Astrocyte (in vitro differentiated cells and primary cell): ENCODE data around the gene ELFN2. TPM values are rescaled to one million over a fixed set of nuclear protein-coding genes. Genes with fewer than 3 reads are reported as not detected.
A peak's percentile ranks its signal among the peaks of the same experiment; 100 is the strongest.

Source experiments
- DNase-seq: peaks from one replicate; pipeline ENCODE4 v3.0.0-alpha.2; 2010; ENCODE audit warnings: low read depth
- FAIRE-seq: peaks from 2 replicates; lab custom pipeline; 2011; peaks lifted over from hg19 to GRCh38; lab: Jason Lieb, UNC
- H2AFZ ChIP-seq: 2 replicates; pipeline ENCODE4 v1.6.0; 2012; ENCODE audit warnings: low read depth, low read length, inconsistent platforms
- H3K27ac ChIP-seq: 2 replicates; pipeline ENCODE4 v1.5.1; 2011; ENCODE audit warnings: low read depth, low read length, inconsistent platforms
- H3K27me3 ChIP-seq: 2 replicates; pipeline ENCODE4 v1.6.0; 2011; ENCODE audit warnings: low read length, inconsistent platforms; ENCODE audit not compliant: insufficient read depth
- H3K36me3 ChIP-seq: 2 replicates; pipeline ENCODE4 v1.5.1; 2011; ENCODE audit warnings: low read length, inconsistent platforms; ENCODE audit not compliant: insufficient read depth
- H3K4me1 ChIP-seq: 2 replicates; pipeline ENCODE4 v1.5.1; 2011; ENCODE audit warnings: low read length, inconsistent platforms; ENCODE audit not compliant: insufficient read depth
- H3K4me2 ChIP-seq: 2 replicates; pipeline ENCODE4 v1.6.0; 2012; ENCODE audit warnings: low read length, inconsistent platforms
- H3K4me3 ChIP-seq: 2 replicates; pipeline ENCODE4 v1.5.1; 2011; ENCODE audit warnings: low read depth, mild to moderate bottlenecking, low read length, inconsistent platforms; ENCODE audit not compliant: insufficient read depth
- H3K79me2 ChIP-seq: 2 replicates; pipeline ENCODE4 v1.6.0; 2012; ENCODE audit warnings: mild to moderate bottlenecking, low read length, inconsistent platforms; ENCODE audit not compliant: insufficient read depth
- H3K9ac ChIP-seq: 2 replicates; pipeline ENCODE4 v1.6.0; 2012; ENCODE audit warnings: mild to moderate bottlenecking, low read length, inconsistent platforms
- H3K9me3 ChIP-seq: 2 replicates; pipeline ENCODE4 v1.5.1; 2012; ENCODE audit warnings: low read depth, mild to moderate bottlenecking, low read length, inconsistent platforms; ENCODE audit not compliant: insufficient read depth
- H4K20me1 ChIP-seq: 2 replicates; pipeline ENCODE4 v1.6.0; 2012; ENCODE audit warnings: low read length, inconsistent platforms; ENCODE audit not compliant: insufficient read depth
- H3K27ac Mint-ChIP-seq: one replicate; pipeline ENCODE4 v1.8.0; 2021; ENCODE audit warnings: mild to moderate bottlenecking, mixed read lengths; ENCODE audit not compliant: unreplicated experiment
- H3K27me3 Mint-ChIP-seq: one replicate; pipeline ENCODE4 v1.8.0; 2021; ENCODE audit warnings: low read depth, mixed read lengths; ENCODE audit not compliant: unreplicated experiment
- H3K36me3 Mint-ChIP-seq: one replicate; pipeline ENCODE4 v1.8.0; 2021; ENCODE audit warnings: low read depth, mixed read lengths; ENCODE audit not compliant: unreplicated experiment
- H3K4me1 Mint-ChIP-seq: one replicate; pipeline ENCODE4 v1.8.0; 2021; ENCODE audit warnings: low read depth, mixed read lengths; ENCODE audit not compliant: unreplicated experiment
- H3K4me3 Mint-ChIP-seq: one replicate; pipeline ENCODE4 v1.8.0; 2021; ENCODE audit warnings: mild to moderate bottlenecking, moderate library complexity, mixed read lengths; ENCODE audit not compliant: unreplicated experiment
- H3K9me3 Mint-ChIP-seq: one replicate; pipeline ENCODE4 v1.8.0; 2021; ENCODE audit warnings: mild to moderate bottlenecking, mixed read lengths; ENCODE audit not compliant: unreplicated experiment
- EZH2 ChIP-seq: IDR thresholded peaks from 2 replicates; pipeline ENCODE4 v1.6.1; 2012; ENCODE audit warnings: mild to moderate bottlenecking, low read length, inconsistent platforms; ENCODE audit not compliant: insufficient read depth
- total RNA-seq: library from RNA; stranded (reverse); gene quantifications from 2 replicates; pipeline ENCODE4 v1.2.1, GENCODE V29; 2021
- TF ChIP-seq, protein P1 (sequence below): IDR thresholded peaks from 2 replicates; pipeline ENCODE4 v1.5.1; 2011; ENCODE audit warnings: low read depth, mild to moderate bottlenecking, inconsistent platforms, low read length, moderate library complexity; ENCODE audit not compliant: insufficient read depth

Gene ELFN2
- total RNA-seq, 1 donor from 2014 or later, result 2.8 TPM

DNA sequence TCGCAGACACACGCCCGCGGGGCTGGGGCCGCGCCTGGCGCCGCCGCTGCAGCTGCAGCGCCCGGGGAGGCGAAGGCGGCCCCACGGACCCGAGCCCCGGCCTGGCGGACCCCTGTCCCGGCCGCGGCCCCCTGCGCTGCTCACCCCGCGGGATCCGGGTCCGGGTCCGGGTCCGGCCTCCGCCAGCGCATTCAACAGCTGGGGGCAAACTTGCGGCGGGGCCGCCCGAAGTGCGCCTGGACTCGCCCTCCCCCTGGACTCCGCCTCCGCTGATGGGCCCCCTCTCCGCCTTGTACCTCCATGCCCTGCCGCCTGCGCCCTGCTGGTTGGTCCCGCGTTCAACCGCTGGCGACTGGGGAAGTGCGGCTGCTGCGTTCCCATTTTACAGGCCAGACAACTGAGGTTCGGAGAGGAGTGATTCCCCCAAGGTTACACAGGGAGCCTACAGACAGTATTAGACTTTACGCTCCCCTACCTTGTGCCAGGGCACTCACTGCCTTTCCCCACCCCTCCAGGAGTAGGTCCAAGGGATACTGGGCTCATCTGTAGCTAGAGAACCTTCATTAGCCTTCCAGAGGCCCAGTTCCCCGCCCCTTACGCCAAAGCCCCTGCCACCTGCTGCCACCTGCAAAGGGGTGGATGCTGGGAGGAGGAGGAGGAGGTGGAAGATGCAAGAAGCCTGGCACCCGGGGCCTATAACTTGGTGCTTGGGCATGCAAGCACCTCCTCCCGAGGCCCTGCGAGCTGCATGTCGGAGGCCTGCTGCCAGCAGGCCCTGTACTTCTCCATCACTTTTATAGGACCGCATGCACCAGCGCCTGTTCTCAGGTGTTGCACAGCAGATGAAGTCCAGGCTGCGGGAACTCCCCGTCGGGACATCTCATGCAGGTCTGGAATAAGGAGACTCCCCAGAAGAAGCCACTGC is 694 bp upstream of the ELFN2 start:
- Mint-ChIP-seq H3K27ac (no peak overlapping the region), H3K4me1 (peaks cover 22% of the 10 kb centered on the region), H3K9me3 (peaks cover 10% of the 10 kb centered on the region), H3K36me3 (no peaks in the 10 kb centered on the region), H3K27me3 (peaks cover 44% of the 10 kb centered on the region), H3K4me3 (peak overlapping the region; percentile 60)
- Histone ChIP-seq H3K4me3 (peak overlapping the region; percentile 54), H3K4me1 (peaks cover 30% of the 10 kb centered on the region), H3K79me2 (no peaks in the 10 kb centered on the region), H3K27me3 (peaks cover 8% of the 10 kb centered on the region), H2AFZ (peak overlapping the region; percentile 53), H3K36me3 (no peaks in the 10 kb centered on the region), H3K4me2 (peak overlapping the region; percentile 87), H4K20me1 (peaks cover 4% of the 10 kb centered on the region), H3K9me3 (peaks cover 5% of the 10 kb centered on the region), H3K27ac (no peak overlapping the region), H3K9ac (peak overlapping the region; percentile 56)
- peak; percentile 35 for TF ChIP-seq EZH2
- TF ChIP-seq, protein P1, sequence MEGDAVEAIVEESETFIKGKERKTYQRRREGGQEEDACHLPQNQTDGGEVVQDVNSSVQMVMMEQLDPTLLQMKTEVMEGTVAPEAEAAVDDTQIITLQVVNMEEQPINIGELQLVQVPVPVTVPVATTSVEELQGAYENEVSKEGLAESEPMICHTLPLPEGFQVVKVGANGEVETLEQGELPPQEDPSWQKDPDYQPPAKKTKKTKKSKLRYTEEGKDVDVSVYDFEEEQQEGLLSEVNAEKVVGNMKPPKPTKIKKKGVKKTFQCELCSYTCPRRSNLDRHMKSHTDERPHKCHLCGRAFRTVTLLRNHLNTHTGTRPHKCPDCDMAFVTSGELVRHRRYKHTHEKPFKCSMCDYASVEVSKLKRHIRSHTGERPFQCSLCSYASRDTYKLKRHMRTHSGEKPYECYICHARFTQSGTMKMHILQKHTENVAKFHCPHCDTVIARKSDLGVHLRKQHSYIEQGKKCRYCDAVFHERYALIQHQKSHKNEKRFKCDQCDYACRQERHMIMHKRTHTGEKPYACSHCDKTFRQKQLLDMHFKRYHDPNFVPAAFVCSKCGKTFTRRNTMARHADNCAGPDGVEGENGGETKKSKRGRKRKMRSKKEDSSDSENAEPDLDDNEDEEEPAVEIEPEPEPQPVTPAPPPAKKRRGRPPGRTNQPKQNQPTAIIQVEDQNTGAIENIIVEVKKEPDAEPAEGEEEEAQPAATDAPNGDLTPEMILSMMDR, result no peak
- FAIRE-seq, result no peak
- no peak for DNase-seq

DNA sequence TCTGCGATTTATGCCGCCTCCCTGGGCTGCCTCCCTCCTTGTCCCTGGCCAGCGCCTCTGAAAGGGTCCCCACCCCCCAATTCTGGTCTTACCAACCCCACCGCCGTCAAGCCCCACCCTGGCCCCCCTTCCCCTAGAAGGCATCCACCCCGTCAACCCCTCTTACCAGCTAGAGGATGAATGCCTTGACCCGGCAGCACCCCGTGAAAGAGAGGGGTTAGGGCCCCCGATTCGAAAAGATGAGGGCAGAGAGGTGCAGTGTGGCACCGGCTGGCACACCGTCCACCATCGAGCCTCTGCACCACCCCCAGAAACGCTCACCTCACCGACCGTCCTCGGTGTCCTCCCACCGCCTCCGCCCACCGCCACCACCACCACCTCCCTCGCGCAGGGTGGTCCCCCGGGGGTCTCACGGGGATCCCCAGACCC is 559 bp downstream of the ELFN2 start:
- Histone ChIP-seq H2AFZ (peak overlapping the region; percentile 53), H3K9ac (peak overlapping the region; percentile 56), H3K79me2 (no peaks in the 10 kb centered on the region), H3K4me1 (peaks cover 25% of the 10 kb centered on the region), H3K4me2 (peak overlapping the region; percentile 87), H3K27ac (no peak overlapping the region), H3K4me3 (peak overlapping the region; percentile 54), H3K36me3 (no peaks in the 10 kb centered on the region), H4K20me1 (peaks cover 4% of the 10 kb centered on the region), H3K9me3 (no peaks in the 10 kb centered on the region), H3K27me3 (peaks cover 8% of the 10 kb centered on the region)
- peaks cover 17% of the 10 kb centered on the region for H3K4me1 Mint-ChIP-seq
- no peaks in the 10 kb centered on the region for H3K36me3 Mint-ChIP-seq
- DNase-seq (no peak), FAIRE-seq (no peak)
- TF ChIP-seq, protein P1, result no peak
- no peak for TF ChIP-seq EZH2
- H3K27me3 Mint-ChIP-seq, result peaks cover 51% of the 10 kb centered on the region
- H3K9me3 Mint-ChIP-seq, result peaks cover under 1% of the 10 kb centered on the region
- H3K27ac Mint-ChIP-seq, result no peak overlapping the region
- peak overlapping the region; percentile 82 for H3K4me3 Mint-ChIP-seq
